Endometrium (tissue), 2 donors: Measurements from ENCODE around the gene ARF1.

ENCODE experiments used
- FAIRE-seq: peaks from 2 replicates; lab custom pipeline; 2012; peaks lifted over from hg19 to GRCh38; lab: Jason Lieb, UNC
- donor health status: control.
- donor health status: control.

Gene ARF1

GRCh38 chr1:228148196-228148861, 65.8 kb downstream of the ARF1 start:
- FAIRE-seq: no peak
